NOMO-1 treated with dmso at 0.1 percent for 144 hours (cell line): ENCODE results near the gene TNRC6C.
"Not testable (repeated sequence)": the region's sequence is repeated elsewhere in the genome, so short reads cannot be mapped to it uniquely, and the experiment has no call there.

Source experiments
- DNase-seq: peaks from one replicate; lab custom pipeline; 2025; ENCODE audit not compliant: unreplicated experiment; lab: John Stamatoyannopoulos, UW

TNRC6C gene

DNA sequence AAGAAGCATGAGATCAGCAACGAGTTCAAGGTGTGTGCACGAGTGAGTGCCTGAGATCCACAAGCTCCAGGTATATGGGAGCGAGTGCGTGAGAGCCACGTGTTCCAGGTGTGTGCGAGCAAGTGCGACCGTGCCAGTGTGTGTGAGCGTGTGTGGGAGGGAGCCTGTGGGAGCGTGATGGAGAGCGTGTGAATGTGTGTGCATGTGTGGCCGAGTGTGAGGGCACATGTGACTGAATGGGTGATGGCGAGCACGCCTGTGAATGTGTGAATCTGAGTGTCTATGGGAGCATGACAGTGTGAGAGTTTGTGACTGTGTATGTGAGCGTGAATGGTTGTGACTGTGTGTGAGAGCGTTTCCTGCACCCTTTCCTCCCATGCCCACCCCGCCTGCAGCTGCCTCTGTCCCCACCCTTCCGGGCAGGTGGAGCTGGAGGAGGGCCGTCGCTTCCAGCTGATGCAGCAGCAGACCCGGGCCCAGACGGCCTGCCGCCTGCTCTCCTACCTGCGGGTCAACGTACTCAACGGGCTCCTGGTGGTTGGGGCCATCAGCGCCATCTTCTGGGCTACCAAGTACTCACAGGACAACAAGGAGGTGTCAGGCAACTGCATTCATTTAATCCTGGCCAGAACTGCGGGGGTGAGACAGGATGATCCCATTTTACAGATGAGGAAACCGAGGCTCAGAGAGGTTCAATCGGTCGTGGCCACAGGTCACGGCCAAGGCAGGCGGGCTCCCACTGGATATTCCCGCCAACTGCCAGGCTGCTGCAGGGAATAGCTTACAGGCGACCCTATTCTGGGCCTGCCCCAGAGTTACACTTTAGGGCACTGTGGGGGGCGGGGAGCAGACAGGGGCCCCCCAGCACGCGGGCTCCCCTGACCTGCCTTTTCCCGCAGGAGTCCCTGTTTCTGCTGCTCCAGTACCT is 175.7 kb downstream of the TNRC6C start:
- peak; percentile 22 for DNase-seq

- no peak for DNase-seq
Measured at GRCh38 chr17:78134899-78135385, 176.4 kb downstream of the TNRC6C start.

- no peak for DNase-seq
Measured at GRCh38 chr17:78135858-78136500, 177.5 kb downstream of the TNRC6C start.

- DNase-seq: no peak
Measured at GRCh38 chr17:78137392-78138203, 179.1 kb downstream of the TNRC6C start.

DNA sequence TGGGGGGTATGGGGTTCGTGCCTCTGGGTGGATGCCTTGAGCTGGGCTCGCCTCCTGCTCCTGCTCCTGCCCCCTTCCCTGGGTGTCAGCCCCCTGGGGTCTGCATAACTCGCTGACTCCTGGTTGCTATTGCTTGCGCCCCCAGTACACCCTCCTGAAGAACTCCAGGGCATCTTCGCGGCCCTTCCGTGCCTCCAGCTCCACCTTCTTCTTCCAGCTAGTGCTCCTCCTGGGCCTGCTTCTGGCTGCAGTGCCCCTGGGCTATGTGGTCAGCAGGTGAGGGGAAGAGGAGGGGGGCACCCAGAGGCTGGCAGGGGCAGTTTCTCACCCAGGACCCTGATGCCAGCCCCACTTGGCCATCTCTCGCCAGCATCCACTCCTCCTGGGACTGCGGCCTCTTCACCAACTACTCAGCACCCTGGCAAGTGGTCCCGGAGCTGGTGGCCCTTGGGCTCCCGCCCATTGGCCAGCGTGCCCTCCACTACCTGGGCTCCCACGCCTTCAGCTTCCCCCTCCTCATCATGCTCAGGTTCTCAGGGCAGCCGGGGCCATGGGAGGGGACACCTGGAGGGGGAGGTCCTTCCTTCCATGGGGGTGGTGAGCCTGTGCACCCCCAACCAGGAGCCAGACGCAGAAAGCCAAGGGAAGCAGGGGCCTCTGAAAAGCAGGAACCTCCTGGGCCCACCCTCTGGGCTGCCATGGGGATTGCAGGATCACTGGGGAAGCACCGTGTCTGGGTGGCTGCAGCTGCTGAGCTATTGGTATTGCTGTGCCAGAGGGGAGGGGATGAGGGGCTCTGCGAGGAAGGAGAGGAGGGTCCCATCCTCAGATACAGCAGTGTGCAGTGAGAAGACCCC is 179.9 kb downstream of the TNRC6C start:
- no peak for DNase-seq

DNA sequence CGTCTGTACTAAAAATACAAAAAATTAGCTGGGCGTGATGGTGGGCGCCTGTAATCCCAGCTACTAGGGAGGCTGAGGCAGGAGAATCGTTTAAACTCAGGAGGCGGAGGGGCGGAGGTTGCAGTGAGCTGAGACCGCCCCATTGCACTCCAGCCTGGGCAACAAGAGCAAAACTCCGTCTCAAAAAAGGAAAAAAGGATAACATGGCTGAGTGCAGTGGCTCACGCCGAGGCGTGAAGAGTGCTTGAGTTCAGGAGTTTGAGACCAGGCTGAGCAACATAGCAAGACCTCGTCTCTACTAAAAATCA is 181.3 kb downstream of the TNRC6C start:
- DNase-seq: not testable (repeated sequence)

DNA sequence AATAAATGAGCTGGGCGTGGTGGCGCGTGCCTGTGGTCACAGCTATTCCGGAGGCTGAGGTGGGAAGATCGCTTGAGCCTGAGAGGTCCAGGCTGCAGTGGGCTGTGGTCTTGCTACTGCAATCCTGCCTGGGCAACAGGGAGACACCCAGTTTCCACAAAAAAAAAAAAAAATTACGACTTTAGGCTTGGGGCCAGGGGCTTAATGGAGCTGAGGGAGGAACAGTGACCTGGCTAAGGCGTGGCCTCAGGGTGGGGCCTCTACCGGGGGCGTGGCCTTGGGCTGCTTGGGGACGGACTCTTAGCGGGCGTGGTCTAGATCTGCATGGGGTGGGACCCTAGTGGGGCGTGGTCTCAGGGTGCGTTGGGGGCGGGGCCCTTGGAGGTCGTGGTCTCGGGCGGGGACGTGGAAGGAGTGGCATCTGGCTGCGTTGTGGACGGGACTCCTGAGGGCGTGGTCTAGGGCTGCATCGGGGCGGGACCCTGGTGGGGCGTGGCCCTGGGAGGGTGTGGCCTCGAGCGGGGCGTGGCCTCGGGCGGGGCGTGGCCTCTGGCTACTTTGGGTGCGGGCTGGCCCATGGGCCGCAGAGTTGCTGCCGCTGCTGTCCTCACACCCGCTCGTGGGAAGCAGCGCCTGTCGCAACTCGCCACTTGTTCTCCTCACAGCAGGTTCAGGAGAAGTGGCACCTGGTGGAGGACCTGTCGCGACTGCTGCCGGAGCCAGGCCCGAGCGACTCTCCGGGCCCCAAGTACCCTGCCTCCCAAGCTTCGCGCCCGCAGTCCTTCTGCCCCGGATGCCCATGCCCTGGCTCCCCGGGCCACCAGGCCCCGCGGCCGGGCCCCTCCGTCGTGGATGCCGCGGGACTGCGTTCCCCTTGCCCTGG is 181.9 kb downstream of the TNRC6C start:
- peak; percentile 93 for DNase-seq

- DNase-seq: no peak
Measured at GRCh38 chr17:78141437-78142118, 183.1 kb downstream of the TNRC6C start.

DNA sequence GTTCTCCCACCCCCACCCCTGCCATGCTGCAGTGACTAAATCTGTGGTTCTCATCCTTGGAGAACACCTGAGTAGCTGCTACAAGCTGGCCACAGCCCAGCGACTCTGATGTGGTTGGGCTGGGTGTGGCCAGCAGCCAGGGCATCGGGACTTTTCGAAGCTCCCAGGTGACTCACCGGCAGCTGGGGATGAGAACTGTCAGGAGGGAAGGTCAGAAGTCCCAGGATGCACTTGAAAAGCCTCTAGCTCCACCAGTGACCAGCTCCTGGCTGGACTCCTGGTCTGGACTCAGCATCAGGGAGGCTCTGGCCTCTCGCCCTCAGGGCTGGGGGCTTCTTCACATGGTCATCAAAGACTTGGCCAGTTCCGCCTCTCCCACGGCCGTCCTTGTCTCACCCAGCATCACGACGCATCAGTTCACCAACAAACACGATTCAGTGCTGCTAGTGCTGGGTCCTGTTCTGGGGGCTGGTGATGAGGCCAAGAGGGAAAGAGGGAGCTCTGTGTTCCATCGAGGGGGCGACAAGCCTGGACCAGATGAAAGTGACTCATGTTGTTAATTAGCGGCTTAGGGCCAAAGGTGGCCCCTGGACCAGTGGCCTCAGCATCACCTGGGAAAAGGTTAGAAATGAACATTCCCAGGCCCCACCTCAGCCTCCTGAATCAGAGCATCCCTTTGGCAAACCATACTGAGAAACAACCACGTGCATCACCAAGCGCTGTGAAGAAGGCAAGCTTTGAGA is 183.8 kb downstream of the TNRC6C start:
- DNase-seq: no peak

- DNase-seq: no peak
Measured at GRCh38 chr17:78143214-78144146, 185.0 kb downstream of the TNRC6C start.

GRCh38 chr17:78144147-78144719 is 185.7 kb downstream of the TNRC6C start:
- peak; percentile 77 for DNase-seq

GRCh38 chr17:78144736-78145641 is 186.5 kb downstream of the TNRC6C start:
- no peak for DNase-seq

- no peak for DNase-seq
Measured at GRCh38 chr17:78146471-78146869, 188.0 kb downstream of the TNRC6C start.

- no peak for DNase-seq
Measured at GRCh38 chr17:78146881-78147280, 188.4 kb downstream of the TNRC6C start.

DNA sequence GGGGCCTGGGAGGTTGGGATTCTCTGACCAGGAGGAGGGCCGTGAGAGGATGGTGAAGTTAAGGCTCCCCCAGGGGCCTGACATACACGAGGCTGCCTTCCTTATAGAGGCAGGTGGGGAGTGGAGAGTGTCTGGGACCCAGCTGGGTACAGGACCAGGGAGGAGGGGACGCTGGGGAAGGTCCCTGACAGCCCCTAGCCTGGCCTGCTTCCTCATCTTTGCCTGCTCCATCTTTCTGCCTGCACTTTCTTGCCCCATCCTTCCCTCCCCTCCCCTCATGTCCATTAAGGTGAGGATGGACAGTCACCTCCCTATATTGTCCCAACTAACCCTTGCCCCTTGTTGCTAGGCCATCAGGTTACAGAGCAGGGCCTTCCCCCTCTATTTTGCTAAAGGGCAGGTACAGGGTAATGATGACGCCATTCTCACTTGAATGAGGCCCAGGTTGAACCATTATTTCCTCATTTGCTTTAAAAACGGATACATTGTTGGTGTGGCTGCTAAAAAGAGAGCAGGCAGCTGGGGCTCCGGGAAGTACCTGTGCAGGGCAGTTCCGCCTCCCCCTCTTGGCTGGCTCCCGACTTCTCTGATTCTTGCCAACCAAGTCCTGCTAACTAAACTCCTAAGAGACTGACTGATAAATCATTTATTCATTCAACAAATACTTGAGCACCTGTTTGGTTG is 189.0 kb downstream of the TNRC6C start:
- DNase-seq: no peak
